Activated T-cell treated with anti-CD3 and anti-CD28 coated beads for 4 hours (primary cell): Measurements from ENCODE around the gene ZNF281.

Experiments
- DNase-seq: peaks from one replicate; pipeline ENCODE4 v3.0.0-alpha.2; 2020

Gene ZNF281

GRCh38 chr1:200386416-200386815, 23.4 kb downstream of the ZNF281 start:
- DNase-seq = no peak

DNA sequence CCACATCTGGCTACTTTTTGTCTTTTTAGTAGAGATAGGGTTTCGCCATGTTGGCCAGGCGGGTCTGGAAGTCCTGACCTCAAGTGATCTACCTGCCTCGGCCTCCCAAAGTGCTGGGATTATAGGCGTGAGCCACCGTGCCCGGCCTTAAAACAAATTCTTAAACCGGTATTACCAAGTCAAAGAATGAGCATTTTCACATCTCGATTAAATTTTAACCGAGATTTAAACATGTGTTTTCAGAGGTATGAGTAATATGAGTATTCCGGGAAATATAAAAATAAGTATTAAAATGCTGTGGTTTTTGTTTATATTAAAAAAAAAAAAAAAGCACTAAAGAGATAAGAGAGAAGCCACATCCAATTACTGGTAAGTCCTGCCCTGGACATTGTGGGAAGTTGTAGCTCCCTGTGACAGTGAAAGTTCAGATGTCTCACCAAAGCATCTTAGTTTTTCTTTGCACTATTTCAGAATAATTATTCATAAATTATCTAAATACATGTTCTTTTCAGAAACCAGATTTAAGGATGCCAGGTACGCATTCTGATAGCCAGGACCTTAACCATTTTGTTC, 24.9 kb downstream of the ZNF281 start:
- DNase-seq = no peak

DNA sequence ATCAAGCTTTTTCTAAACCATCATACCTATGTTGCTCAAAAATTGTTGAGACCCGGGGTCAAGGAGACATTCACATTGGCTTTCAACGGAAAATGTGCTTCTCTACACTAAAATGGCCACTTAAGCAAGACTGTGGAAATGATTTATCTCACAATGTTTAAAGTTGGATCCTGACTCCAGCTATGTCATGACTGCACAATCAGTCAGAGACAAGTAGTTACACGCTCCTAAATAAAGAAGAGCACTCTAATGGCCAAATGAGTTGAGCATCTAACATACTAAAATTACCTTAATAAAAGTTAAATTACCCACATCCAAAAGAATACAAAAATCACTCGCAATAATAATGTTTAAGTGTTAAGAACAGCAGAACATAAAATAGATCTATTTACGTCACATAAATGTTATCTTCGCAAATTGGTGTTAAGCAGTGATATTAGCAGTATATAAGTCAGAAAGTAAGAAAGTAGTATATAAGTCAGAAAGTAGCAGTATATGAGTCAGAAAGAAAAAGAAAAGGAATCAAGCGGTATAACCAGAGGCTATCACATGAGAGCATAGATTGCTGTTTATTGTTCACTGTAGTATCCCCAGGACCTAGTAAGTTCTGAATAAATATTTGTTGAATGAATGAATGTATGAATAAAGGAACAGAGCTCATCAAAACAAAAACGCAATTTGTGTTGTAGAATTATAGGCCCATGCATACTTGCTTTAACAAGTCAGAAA, 28.4 kb downstream of the ZNF281 start:
- no peak for DNase-seq

DNA sequence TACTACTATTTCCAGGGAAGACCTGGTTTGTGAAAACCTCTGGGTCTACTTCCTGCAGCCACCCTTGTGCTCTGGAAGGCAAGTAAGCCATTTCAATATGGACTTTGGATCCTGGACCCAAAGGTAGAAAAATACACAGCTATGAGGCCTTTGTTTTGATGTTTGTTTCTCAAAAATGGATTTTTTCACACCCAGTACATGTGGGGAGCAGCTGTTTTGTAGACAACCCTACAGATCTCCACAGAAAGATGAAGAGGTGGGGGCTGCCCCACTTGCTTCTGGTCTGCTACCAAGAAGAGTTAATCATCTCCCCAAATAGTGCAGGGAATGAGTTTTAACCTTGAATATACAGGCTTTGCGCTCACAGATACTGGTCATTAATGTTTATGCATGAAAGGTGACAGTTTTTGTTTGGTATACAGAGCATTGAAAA, 29.2 kb downstream of the ZNF281 start:
- DNase-seq = no peak

DNA sequence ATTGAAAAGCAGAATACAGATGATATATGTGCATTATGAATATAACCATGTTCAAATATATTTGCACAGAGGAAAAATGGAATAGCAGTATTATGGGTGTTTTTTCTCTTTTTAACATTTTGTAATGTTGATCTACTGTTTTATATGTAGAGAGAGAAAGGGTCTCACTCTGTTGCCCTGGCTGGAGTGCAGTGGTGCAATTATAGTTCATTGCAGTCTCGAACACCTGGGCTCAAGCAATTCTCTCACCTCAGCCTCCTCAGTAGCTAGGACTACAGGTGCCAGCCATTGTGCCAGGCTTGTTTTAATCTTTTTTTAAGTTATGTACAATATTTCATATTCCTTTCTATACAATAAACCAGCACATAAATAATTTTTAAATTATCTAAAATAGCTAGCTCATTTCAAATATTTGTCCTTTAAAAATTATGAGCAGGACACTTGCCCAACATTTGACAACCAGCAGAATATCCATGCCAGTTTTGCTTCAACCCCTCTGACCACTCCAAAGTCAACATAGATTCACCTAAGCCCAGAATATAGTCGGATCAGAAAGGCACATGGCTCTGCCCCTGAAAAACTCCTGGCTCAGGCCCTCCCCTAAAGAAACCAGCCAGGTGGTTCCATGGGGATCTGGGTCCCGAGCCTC, 29.8 kb downstream of the ZNF281 start:
- no peak for DNase-seq

GRCh38 chr1:200379432-200379757, 30.4 kb downstream of the ZNF281 start:
- no peak for DNase-seq

GRCh38 chr1:200378096-200378495, 31.7 kb downstream of the ZNF281 start:
- DNase-seq = no peak

DNA sequence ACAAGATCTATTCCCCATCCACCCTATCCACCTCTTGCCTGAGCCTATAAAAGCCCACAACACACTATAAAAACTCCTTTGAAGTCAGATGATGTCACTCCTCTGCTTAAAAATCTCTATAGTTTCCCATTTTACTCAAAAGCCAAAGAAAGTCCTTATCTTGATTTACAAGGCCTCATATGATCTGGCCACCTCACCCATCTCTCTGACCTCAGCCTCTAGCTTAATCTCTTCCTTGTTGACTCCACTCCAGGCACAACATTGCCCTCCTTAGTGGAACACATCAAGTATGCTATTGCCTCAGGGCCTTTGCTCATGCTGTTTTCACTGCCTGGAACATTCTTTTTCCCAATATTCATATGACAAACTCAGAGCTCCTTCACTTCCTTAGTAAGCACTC, 33.3 kb downstream of the ZNF281 start:
- no peak for DNase-seq

- DNase-seq = no peak
These were observed 35.1 kb downstream of the ZNF281 start for GRCh38 chr1:200374569-200375295.

- DNase-seq = no peak
These were observed 36.0 kb downstream of the ZNF281 start for GRCh38 chr1:200373811-200374231.

DNA sequence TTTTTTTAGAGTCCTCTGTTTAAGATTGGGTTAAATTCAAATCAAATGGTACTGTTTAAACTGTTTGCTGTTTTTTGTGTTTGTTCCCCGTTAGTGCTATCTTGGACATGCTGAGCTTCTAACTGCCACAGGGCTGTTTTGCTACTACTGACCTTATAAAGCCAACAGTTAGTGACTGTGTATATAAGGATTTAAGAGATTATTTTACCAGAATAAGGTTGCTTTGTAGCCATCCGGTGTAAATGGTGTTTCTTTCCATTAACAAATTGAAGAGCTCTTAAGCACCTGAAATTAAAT, 37.0 kb downstream of the ZNF281 start:
- DNase-seq = no peak

- no peak for DNase-seq
These were observed 37.5 kb downstream of the ZNF281 start for GRCh38 chr1:200372095-200372884.

GRCh38 chr1:200369706-200370105, 40.1 kb downstream of the ZNF281 start:
- DNase-seq = no peak

DNA sequence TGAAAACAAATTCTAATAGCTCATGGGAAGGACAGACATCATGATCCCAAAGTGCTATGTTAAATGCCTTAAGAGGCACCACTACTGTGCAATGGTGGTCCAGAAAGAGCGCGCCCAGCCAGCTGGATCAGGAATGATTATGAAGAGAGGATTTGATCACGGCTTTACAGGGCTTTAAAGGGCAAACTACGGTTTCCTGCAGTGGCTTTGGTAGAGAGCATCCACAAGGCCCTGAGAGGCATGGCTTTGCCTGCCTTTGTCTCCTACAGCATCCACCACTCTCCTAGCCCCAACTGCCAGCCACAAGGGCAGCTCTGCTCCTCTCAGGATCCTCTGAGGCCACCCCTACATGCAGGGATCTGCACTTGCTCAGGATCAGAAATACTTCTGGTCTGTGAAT, 40.7 kb downstream of the ZNF281 start:
- no peak for DNase-seq

- no peak for DNase-seq
These were observed 41.3 kb downstream of the ZNF281 start for GRCh38 chr1:200368556-200368955.

GRCh38 chr1:200367841-200368534, 41.8 kb downstream of the ZNF281 start:
- no peak for DNase-seq

DNA sequence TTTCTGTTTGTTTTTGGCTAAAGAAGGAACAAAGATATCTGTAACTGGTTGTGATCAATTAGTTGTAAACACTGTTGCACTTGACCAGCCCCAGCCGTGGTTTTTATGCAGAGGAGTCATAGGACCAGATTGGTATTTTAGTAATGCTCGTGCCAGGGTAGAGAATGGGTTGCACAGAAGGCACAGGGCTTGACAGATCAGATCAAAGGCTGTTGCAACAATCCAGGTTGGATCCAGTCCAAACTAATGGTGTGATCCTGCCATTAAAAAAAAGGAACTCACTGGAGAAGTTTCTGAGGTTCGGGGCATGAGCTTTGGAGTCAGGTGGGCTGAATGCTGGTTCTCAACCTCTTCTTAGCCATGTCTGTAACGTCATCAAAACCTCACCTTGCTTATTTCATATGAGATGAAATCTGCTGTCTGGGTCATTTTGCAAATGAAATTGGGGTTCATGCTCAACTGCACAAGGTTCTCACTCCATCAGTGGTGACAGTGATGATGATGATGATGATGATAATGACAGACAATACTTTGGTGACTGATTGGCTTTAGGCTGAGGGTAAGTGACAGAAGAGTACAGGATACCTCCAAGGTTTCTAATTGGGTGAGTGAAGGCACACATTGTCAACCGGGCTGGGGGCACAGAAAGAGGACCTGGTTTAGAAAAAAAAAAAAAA, 43.1 kb downstream of the ZNF281 start:
- no peak for DNase-seq

- no peak for DNase-seq
These were observed 43.9 kb downstream of the ZNF281 start for GRCh38 chr1:200365897-200366426.

GRCh38 chr1:200364831-200365230, 45.0 kb downstream of the ZNF281 start:
- no peak for DNase-seq

- DNase-seq = no peak
These were observed 45.6 kb downstream of the ZNF281 start for GRCh38 chr1:200364091-200364759.
